ENCODE measurements around the gene KRT83.

KRT83 gene

DNA sequence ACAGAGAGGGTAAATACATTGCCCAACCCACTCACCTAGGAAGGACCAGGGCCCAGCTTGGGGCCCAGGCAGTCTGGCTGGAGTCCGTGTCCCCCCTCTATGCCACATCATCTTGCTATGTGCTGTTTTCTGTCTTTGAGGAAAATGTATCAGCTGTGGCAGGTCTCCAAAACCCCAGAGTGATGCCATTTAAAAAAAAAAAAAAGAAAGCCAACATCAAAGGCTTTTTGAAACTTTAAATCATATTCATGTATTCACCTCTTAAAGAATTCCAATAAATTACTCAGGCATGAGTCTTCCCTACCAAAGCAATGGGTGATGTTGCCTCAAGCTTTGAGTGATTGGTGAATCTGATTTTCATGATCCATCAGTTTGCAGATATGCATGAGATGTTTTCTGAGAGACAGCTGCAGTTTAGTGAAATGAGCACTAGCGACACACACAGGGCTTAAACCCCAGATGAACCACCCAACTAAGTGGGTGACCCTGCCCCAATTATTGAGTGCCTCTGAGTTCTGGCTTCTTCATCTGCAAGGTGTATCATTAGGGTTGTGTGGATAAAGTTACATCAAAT is 35.9 kb downstream of the KRT83 start:
- DNase-seq: no peak

DNA sequence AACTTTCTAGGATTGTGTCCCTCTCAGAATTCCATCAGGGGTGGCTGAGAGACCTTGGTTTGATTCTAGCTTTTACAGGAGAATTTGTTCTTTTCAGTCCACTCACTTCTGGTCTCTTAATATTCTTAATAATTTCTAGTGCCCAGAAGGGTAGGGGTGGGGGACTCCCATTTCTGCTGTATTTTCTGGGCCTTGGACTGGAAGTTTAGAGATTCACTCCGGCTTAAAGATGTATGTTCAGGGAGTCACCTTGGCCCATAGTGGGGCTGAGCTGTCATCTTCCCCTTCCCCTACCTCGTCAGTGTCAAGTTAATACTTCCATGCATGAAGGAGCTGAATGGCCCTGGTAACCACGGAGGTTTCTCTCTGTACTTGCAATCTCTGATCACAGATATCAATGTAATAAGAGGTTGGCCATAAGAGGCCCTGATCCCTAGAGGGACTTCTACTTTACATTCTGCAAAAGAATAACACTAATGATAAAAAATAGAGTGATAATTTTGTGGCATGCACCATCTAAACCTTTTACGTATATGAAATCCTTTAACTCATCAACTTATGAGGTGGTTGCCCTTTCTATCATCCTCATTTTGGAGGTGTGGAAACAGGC is 36.5 kb downstream of the KRT83 start:
- no peak for DNase-seq

DNA sequence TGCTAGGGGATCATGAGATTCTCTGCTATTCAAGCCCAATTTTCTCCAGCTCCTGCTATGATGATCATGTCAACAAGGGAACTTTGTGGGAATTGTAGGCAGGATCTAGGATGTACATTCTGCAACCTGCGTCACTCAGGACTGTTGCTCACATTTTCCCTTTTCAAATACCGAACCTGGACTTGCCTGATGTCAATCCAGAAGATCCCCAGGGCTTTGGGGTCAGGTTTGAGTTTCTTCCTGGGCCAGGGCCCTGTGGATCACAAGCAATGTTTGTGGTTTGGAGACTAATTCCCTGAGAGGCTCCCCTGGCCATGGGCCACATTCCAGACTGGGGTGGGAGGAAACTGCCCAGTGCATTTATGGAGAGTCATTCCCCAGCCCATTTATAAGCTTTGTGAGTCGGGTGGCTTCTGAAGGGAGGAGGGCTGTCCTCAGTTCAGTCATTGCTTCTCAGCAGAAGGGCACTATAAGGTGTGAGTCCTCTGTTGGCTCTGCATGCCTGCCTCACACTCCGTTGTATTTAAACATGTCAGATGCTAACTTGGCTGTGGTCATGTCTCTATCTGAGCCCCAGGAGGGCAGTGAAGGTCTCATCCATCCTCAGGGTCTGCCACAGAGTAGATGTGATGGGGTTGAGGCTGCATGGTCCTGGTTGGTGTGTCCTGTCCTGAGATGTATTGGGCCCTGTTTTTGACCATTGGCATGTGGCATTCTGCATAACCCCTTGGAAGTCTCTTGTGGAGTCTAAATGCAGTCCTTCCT is 40.2 kb downstream of the KRT83 start:
- no peak for DNase-seq

DNA sequence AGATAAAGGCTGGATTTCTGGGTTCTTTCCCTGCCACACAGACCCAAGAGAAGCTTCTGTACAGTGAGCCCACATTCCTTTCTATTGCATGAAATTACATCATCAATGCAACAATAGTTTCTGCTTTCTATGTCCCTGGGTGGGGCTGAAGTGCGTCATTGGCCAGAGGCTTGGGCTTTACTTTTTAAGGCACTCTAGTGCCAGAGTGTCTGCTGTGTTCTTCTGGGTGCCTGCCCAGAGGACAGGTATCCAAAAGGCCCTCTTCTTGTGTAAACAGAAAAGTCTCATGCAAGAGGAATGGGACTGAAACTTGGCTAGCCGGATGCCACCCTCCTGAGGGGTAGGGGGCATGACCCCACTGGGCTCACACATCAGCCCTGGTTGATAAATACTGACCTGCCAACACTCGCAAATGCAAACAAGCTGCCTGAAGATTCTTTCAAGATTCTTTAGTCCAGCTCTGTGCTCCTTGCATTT is 40.8 kb downstream of the KRT83 start:
- no peak for DNase-seq

DNA sequence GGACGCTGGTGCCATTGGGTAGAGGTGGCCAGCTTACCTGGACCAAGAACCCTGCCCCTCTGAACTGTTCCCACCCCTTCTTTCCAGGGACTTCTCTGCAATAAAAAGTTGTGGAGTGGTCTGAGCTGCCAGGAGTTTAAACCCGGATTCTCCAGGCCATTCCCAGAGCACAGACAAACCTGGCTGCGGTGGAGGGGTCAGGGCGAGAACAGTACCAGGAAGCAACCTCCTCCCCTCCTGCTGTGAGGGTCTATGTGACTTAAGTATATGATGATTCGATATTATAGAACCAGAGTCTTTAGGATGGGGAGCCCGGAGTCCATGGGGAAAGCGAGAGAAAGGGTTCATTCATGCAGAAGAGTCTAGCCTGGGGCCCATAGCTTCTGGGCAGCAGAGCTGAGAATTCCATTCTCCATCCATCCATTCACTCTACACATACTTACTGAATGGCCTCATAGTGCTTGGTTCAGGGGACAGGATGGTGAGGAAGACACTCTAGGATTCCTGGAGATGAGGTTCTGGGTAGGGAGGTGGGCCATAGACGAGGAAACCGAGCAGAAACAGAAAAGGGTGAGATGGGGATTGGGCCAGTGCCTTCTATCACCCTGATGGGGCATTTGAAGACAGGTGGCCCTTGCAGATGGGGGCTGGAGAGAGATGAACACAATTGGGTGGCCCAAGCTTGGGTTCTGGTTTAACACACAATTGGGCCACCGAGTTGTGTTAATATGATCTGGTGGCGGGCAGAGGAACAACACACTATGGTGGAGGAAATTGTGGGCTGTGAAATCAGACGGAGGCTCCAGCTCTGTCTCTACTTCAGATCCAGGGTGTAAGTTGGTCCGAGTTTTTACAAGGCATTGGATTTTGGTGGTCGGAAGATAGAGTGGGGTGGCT is 41.5 kb downstream of the KRT83 start:
- no peak for DNase-seq

DNA sequence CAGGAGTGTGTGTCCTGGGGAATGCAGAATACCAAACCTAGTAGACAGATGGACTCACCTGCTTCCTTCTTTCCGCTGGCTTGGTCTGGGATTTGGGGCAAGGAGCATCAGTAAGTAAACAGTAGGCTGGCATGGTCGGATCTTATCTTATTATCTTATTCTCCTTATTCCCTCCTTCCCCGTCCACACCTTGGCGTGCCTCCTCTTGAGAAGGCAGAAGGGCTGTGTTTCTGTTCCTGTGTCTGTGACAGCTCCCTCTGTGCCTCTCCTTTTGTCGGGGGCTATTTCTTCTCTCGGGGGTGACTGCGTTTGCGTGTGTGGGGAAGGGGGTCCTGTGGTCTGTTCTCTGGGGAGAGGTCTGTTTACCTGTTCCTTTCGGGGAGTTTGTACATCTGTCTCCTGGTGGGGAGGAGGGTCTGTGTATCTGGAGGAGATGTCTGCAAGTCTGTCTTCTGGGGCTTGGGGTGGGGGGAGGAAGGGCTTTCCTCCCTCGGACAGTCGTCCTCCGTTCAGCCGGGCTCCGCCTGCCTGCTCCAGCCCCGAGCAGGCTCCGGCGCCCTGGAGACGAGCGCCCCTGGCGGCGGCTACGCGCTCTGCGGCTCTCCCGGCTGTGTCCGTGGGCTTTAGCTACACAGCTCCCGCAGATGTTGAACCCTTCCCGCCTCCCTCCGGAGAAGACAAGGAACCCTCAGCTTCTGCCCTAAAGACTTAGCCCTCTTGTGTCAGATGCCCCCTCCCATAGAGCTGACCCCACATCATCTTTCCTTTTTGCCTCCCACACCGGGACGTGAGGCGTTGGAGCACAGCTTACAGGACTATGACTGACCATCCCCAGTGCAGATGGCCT is 42.4 kb downstream of the KRT83 start:
- DNase-seq: no peak

DNA sequence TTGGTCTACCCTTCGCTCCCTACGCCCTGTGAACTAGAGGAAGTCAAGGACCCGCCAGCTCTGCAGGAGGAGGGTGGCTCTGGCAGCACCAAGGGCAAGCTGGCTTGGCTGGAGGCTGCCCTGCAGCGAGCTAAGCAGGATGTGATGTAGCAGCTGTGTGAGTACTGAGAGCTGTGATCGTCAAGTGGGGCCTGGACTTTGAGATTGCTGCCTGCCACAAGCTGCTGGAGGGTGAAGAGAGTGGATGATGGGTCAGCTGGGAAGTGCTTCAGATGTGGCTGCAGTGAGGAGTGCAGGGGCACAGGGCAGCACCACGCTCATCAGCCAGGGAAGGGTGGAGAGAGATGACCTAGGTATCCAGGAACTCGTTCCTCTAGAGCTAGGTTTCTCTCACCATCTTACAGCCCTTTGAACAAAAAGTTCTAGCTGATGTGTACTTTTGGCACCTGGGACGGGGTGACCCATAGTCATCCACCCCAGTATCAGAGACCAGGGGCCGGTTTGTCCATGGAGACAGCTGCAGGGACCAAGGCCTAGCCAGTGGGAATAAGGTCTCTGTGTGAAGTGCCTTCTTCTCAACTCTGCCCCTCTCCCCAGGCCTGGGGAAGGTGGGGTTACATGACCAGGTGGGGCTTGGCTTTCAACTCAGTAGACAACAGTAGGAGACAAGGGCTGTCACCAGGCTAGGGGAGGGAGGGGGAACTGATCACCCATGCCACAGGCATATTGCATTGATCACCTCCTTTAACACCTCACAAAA is 43.5 kb downstream of the KRT83 start:
- no peak for DNase-seq

DNA sequence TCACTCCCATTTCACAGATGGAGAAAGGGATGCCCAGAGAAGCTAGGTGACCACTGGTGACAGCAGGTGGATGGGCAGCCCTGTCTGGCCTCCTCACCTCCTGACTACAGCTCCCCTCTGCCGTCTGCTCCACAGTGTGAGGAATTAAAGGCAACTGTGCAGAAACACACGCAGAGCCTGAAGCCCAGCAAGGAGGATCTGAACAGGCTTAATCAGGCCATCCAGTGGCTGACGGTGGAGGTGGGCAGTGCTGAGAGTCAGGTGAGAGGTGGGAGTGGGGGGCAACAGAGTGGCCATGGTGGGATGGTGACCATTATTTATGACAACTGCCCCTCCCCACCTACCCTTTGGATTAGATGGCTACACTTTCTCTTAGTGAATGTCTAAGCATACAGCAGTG is 45.5 kb downstream of the KRT83 start:
- DNase-seq: no peak

DNA sequence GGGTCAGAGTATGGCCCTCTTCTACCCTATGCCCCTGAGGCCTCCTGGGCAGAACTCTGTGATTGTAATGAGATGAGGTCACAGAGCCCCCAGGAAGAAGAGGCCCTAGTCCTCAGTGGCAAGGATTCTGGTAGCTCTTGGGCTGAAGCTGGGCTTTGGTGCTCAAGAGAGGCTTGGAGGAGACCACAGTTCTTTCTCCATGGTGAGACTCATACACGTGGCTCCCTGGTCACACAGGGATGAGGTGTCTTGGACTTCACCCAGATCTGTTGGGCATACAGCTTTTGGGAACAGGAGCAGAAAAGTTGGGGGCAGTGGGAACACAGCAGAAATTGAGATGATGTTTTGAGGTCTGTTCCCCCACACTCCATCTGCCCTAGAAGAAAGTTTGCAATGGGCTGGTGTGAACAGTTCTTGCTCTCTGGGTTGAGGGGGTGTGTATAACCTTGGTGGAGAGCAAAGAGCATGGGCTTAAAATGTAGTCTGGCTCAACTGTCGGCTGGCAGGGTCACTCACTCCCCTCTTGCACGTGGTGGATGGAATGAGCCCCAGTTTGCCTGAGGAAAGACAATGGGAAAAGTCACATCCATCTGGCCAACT is 46.6 kb downstream of the KRT83 start, which contains the start of gene KRT86:
TSS of gene KRT86 (plus strand) at position 125 of the 600 bp plus-strand sequence. CDS start 27,272 bp downstream, outside the sequence.
- DNase-seq: no peak

DNA sequence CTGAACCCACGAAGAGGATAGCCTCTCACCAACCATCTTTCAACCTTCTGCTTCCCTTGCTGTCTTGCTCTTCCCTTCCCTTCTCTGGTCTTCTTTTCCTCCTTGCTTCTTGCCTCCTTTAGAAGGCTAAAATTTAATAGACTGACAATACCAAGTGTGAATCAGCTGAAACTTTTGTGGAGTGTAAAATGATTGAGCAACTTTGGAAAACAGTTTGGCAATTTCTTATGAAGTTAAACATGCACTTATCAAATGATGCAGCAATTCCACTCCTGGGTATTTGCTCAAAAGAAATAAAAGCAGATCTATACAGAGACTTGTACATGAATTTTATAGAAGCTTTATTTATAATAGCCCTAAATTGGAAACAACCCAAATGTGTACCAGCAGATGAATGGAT is 50.0 kb downstream of the KRT83 start:
- no peak for DNase-seq

DNA sequence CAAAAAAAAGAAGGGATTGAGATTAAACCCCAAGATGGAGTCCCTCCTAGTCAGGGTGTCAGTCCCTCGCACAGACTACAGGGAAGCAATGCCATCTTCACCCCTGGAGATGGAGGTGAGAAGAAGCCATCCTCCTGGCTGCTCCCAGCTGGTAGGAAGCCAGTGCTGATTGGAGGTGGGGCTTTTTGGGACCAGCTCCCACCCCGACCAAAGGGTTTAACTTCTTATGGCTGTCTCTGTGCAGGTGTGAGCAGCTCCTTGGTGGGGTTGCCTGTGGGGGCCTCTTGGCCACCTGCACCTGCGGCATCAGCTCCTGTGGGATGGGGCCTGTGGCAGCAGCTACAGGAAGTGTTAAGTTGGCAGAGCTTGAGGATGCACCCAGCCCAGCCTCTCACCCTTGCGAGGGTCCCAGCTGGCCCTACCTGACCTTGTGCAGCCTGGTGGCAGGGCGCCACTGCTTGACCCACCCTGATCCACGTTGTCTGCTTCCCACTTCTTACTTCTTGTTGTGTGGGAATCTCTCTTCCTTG is 50.6 kb downstream of the KRT83 start:
- no peak for DNase-seq

DNA sequence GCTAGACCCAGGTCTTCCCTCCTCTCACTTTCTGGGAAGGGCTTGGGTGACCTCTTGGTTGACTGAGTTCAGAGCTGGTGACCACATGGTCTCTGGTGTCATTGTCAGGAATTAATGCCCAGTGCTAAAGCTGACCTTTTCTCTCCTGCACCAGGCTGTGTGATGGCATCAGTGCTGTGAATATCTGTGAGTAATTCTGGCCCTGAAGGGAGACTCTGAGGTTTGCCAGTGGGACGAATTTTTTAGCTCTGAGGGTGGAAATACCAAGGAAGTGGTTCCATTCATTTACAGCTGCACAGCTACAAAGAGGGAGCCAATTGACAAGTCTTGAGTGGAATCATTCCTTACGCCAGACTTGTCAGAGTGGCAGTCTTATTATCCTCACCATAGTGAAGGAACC is 53.0 kb downstream of the KRT83 start:
- no peak for DNase-seq

DNA sequence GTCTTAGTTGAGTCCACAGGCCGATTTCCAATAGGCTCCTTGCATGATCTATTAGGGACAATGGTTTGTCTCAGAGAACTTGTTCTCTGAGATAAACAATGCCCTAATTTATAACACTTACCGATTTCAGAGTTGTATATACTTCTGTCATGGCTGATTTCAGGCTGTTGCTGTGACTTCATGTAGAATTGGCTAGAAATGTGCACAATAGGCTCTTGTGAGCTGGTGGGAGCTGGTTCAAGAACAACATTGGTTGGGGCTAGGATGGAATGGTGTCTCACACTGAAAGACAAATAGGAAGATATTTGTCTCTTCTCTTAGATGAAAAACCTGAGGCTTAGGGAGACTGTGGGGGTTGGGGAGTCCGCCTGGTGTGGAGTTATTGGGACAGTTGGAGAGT is 53.5 kb downstream of the KRT83 start:
- no peak for DNase-seq

DNA sequence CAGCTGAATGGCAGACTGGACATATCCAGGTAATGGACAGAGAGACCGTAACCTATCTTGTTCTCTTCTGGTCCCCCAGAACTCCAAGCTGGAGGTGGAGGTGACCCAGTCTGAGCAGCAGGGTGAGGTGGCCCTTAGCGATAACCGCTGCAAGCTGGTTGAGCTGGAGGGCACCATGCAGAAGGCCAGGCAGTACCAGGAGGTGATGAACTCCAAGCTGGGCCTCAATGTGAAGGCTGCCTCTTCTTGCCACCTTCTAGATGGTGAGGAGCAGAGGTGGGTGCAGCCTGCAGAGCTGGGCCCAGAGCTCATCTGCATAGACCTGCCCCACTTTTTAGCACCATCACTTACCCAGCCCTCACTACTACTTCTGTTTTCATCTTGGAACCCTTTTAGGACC is 53.9 kb downstream of the KRT83 start:
- no peak for DNase-seq

DNA sequence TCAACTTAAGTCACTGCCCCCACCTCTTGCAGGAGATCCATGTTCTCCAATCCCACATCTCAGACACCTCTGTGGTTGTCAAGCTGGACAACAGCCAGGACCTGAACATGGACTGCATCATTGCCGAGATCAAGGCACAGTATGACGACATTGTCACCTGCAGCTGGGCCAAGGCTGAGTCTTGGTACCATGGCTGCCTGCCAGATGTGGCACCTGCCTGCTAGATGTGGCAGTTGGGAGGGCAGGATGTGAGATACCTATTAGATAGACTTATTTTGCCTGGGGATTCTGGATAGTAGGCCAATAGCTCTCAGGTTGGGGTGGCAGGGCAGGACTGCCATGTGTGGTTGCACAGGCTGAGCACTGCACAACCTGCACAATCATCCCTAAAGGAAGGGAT is 54.7 kb downstream of the KRT83 start:
- no peak for DNase-seq

DNA sequence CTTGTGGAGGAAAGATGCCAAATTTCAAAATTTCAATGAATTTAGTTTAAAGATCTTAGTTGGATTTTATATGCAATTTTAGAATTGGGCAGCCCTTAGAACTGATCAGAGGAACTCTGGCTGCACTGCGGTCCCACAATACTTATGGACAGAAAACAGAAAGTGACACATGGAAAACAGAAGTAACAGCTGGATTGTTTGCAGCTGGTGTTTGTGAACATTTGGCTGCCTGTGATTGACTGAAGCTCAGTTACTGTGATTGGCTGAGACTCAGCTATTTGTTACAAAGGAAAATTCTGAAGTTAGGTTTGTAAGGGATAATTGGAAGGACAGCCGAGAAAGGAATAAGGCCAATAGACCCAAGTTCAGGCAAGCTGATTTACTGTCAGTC is 56.8 kb downstream of the KRT83 start:
- no peak for DNase-seq

Data from T1000 (cell line).